ENCODE results near the gene OR8G1. TPM values are rescaled to one million over a fixed set of nuclear protein-coding genes. Genes with fewer than 3 reads are reported as not detected.
"Not testable (repeated sequence)": the region's sequence is repeated elsewhere in the genome, so short reads cannot be mapped to it uniquely, and the experiment has no call there.

Gene OR8G1
- polyA plus RNA-seq, 5 donors, result not detected

DNA sequence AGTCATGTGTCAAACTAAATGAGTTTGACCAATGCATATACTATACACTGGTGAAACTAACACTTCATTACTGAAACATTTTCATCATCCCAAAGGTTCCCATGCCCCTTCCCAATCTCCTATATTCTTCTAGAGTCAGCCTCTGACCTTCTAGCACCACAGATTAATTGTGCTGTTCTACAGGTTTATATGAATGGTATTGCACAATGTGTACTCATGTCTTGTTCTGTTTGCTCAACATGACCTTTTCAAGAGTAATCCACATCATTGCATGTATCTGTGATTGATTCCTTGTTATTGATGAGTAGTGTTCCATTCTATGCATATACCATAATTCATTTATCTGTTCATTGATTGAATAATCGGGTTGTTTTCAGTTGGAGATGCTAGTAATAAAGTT, 7.5 kb upstream of the OR8G1 start:
- DNase-seq, result no peak

DNA sequence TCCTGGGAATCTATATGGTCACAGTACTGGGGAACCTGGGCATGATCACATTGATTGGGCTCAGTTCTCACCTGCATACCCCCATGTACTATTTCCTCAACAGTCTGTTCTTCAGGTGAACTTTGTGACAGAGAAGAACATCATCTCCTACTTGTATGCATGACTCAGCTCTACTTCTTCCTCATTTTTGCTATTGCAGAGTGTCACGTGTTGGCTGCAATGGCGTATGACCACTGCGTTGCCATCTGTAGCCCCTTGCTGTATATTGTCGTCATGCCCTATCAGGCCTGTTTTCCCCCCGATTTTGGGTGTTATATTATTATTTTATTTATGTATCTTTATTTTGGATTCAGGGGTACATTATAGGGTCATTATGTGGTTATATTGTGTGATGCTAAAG, 2.4 kb upstream of the OR8G1 start:
- no peak for DNase-seq

DNA sequence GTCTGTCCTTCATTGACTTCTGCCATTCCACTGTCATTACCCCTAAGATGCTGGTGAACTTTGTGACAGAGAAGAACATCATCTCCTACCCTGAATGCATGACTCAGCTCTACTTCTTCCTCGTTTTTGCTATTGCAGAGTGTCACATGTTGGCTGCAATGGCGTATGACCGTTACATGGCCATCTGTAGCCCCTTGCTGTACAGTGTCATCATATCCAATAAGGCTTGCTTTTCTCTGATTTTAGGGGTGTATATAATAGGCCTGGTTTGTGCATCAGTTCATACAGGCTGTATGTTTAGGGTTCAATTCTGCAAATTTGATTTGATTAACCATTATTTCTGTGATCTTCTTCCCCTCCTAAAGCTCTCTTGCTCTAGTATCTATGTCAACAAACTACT, 9.0 kb downstream of the OR8G1 start:
- not testable (repeated sequence) for DNase-seq

DNA sequence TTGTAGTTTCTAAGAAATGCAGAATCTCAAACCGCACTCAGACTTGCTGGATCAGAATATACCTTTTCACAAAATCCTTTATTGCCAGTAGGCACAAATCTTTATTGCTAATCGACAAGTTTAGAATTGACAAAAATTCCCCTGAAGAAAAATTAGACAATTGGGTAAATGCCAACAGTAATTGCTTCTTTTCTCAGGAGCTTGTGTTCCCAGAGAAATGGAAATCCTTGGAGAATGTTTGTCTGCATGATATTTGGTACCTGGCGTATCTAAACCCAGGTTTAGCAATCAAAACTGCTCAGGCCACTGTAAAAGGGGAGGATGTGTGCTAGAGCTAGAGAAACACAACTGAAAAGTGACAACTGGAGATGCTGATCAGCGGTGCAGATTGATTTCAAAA, 15.2 kb downstream of the OR8G1 start, which contains the start of gene OR8G5:
TSS of gene OR8G5 (plus strand) at position 301 of the 400 bp plus-strand sequence. CDS start 8,556 bp downstream, outside the sequence.
- DNase-seq, result no peak

DNA sequence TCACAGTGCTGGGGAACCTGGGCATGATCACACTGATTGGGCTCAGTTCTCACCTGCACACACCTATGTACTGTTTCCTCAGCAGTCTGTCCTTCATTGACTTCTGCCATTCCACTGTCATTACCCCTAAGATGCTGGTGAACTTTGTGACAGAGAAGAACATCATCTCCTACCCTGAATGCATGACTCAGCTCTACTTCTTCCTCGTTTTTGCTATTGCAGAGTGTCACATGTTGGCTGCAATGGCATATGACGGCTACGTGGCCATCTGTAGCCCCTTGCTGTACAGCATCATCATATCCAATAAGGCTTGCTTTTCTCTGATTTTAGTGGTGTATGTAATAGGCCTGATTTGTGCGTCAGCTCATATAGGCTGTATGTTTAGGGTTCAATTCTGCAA, 24.1 kb downstream of the OR8G1 start:
- not testable (repeated sequence) for DNase-seq

DNA sequence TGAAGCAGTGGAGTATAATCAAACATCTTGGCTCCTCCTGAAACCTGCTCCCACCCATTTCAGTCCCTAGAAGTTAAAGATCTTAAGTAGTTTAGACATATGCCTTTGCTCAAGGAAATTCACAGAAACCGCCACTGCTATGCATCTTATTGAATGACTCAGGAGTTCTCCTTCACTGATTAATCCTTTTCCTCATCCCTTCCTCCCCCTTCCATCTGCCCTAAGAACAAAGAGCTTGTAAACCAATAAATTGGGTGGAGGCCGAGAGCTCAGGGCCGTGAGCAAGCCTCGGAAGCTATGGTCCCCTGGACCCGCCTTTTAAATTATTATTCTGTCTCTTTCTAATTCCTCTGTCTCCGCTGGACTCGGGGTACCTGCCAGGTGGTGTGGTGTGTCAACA, 30.0 kb downstream of the OR8G1 start:
- not testable (repeated sequence) for DNase-seq

DNA sequence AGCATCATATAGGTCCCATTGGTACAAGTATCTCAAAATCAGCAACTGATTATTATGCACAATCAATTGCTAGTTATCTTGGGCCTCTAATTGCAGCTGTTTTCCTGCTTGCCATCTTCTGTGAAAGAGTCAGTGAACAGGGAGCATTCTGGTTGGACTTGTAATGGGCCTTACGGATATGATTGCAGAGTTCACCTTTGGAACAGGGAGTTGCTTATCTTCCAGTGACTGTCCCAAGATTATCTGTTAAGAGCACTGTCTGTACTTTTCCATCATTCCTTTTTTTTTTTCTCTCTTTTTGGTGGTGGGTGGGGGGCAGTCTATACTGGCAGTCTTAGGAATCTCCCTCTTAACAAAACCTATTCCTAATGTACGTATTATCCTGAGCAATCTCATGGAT, 33.1 kb downstream of the OR8G1 start:
- no peak for DNase-seq

DNA sequence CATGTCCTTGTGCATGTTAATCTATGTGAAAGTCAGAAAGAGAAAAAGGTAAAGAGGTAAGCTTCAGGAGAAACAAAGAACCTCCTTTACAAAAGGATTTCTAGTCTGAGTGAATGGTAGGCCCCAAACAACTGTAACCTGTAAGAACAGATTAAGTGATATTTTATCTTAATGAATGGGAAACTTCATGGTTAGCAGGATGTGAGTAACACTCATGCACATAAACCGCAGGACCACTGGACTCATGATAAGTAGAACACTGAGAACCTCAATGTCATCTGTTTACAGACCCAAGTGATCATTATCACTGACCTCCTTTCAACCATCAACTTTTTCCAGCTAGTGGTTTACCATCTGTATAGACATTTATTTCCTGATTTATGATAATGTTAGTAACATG, 35.2 kb downstream of the OR8G1 start:
- no peak for DNase-seq

DNA sequence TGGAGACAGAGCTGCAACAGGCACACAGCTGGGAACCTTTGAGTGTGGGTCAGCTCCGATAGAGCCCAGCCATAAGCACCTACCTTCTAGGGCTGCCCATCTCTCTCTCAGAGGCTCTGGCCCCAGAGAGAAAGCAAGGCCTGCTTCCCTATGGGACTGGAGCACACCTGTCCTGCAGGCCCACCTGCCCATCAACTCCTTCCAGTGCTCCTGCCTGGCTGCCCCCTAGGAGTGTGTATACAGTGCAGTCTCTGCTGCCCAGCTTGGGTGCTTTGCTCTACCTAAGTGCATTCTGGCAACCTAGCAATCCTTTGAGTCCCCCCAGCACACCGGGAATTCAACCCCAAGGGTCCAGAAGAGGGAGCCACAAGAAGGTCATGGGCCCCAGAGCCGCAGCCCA, 36.3 kb downstream of the OR8G1 start:
- DNase-seq, result no peak

DNA sequence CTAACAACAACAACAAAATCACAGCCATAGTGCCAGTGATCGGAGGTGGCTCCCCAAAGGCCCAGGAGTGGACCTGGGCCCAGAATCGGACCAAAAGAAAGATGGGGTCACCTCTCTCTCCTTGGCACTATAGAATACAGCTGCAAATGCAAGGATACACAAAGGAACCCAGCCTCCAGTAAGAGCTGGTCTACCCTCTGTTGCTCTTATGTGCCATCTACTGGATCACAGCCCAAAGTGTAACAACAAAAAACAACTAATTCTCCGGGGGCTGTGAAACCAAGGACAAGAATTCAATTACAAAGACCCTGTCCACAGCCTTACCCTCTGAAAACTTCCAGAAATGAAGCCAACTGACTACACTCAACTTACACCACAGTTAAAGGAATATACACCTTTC, 36.9 kb downstream of the OR8G1 start:
- DNase-seq, result no peak

DNA sequence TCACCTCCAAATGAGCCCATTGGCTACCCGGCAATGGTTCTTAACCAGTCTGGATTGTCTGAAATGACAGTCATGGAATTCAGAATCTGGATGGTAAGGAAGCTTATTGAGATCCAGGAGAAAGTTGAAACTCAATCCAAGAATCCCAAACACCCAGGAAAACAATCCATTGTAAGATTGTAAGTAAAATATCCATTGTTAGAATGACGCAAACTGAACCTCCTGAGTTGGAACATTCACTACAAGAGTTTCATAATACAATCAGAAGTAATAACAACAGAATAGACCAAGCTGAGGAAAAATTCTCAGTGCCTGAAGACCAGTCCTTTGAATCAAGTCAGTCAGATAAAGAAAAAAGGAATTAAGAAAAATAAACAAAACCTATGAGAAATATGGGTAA, 37.4 kb downstream of the OR8G1 start:
- no peak for DNase-seq

DNA sequence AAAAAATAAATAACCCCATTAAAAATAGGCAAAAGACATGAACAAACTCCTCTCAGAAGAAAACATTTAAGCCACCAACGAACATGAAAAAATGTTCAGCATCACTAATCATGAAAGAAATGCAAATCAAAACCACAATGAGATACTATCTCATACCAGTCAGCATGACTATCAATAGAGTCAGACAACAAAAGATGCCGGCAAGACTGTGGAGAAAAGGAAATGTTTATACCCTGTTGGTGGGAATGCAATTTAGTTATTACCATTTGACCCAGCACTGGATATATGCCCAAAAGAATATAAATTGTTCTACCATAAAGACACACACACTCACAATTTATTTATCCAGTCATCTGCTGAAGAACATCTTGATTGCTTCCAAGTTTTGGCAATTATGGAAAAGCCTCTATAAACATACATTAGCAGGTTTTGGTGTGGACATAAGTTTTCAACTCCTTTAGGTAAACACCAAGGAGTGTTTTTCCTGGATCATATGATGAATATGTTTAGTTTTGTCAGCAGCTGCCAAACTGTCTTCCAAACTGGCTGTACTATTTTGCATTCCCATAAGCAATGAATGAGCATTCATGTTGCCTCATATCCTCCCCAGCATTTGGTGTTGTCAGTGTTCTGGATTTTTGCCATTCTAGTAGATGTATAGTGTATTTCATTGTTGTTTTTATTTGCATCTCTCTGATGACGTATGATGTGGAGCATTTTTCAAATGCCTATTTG, 44.9 kb downstream of the OR8G1 start:
- DNase-seq, result peak in 1 of 2 donors; percentile 1

DNA sequence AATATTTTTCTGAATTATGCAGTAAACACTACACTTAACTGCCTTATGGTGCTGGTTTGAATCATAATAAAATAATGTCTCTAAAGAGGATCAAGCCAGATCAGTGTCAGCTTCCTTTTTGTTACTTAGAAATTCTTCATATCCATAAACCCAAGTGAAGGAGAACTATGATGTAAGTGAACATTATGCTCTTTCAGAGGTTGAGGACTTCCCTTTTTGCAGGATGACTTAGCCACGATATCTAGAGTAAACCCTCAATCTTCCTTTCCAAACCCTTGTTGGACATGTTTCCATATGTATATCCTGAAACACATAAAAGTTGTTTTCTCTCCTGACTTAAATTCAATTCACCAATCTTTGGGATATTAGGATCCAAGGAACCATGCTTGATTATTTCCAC, 53.8 kb downstream of the OR8G1 start:
- no peak for DNase-seq

DNA sequence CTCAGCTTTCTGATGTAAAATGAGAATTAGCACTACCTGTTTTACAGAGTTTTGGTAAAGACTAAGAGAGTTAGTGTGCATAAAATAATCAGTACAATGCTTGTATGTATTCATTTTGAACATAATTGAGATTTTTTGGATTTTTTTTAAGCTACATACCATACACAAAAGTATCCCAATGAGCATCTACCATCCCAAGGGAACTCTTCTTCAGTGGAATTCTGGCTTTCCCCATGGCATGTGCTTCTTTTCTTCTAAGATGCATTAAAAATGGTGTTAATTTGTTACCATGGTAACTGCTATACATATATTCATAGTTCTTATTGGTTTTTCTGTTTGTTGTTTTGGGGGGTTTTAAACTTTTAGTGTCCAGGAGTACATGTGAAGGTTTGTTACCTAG, 55.1 kb downstream of the OR8G1 start:
- no peak for DNase-seq

DNA sequence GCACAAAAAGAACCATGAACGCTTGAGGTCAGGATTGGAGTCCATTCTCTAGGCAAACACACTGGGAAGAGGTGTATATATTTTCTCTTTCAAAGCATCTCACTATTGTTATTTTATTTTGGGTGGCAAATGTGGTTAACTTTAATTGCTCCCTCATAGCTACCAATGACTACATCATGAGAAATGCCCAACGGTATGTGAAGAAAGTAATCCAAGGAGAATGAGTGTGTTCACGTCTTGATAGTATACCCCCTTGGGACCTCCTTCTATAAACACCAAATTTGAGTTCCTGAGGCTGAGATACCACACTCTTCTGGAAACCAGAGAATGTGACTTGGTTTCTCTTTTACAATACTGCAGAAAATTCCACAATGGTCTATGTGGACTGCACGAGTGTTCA, 57.0 kb downstream of the OR8G1 start:
- no peak for DNase-seq

DNA sequence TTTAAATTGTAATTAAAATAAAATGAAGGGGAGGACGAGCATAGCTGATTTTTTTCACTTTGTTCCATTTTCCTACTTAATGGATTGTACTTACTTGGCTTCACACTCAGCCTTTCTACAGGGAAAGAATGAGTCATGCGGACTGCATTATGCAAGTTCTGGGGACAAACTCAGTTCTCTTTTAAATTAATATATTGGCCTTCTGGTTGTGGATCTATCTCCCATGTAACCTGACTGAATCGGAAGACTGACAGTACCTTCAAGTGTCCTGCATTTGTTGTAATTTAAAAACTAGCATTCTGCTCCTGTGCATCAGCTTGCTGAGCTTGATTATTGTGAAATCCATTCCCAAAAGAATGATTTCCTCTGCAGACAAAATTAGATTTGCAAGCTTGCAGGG, 60.7 kb downstream of the OR8G1 start:
- no peak for DNase-seq

DNA sequence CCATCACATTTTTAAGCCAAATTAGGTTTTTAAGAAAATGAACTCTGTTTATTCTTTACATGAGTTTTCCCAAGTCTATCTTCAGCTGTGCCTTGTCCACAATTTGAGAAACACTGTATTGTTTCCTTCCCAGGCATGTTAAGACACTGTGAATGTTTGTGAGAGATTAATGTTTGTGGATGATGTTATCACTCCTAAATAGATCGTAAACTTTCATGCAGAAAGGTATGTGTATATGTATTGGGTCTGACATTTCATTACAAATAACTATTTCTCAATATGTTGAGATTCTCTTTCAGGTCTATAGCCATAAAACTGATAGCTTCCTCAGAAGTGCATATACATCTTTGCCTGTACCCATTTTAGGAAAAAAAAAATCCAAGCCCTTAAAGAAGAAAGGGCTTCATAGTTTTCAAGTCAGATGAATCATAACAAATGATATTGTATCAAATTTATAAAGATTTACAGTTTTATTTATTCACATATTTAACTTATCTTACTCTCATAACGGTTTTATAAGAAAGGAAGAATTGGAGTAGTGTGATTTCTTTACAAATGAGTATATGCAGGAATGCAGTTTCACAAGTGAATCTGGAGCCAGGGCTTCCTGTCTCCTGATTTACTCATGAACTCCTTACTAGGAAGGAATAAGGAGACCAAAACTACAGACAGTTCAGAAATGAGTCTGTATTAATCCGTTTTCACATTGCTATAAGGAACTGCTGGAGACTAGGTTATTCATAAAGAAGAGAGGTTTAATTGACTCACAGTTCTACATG, 61.6 kb downstream of the OR8G1 start:
- no peak for DNase-seq

Other genes starting within 250 kb of the OR8G1 start
- not detected for gene OR10G6, start 245.9 kb upstream of the OR8G1 start, polyA plus RNA-seq (ENCODE audit: insufficient read depth in 1 of 5, insufficient read length in 5 of 5, low replicate concordance in 1 of 5)
- gene OR10G4, start 228.1 kb upstream of the OR8G1 start, polyA plus RNA-seq (ENCODE audit: insufficient read depth in 1 of 5, insufficient read length in 5 of 5, low replicate concordance in 1 of 5), result not detected
- gene OR10G9, start 218.1 kb upstream of the OR8G1 start, polyA plus RNA-seq (ENCODE audit: insufficient read depth in 1 of 5, insufficient read length in 5 of 5, low replicate concordance in 1 of 5), result not detected
- gene OR10G8, start 214.3 kb upstream of the OR8G1 start, polyA plus RNA-seq (ENCODE audit: insufficient read depth in 1 of 5, insufficient read length in 5 of 5, low replicate concordance in 1 of 5), result not detected
- gene OR10G7, start 199.8 kb upstream of the OR8G1 start, polyA plus RNA-seq (ENCODE audit: insufficient read depth in 1 of 5, insufficient read length in 5 of 5, low replicate concordance in 1 of 5), result not detected
- gene VWA5A, start 125.6 kb upstream of the OR8G1 start, polyA plus RNA-seq (ENCODE audit: insufficient read depth in 1 of 5, insufficient read length in 5 of 5, low replicate concordance in 1 of 5), result 10 to 100 TPM; 17.7 to 19.2 (median 18.2) TPM
- not detected for gene OR10D3, start 57.8 kb upstream of the OR8G1 start, polyA plus RNA-seq (ENCODE audit: insufficient read depth in 1 of 5, insufficient read length in 5 of 5, low replicate concordance in 1 of 5)
- gene OR8G5, start 15.3 kb downstream of the OR8G1 start, polyA plus RNA-seq (ENCODE audit: insufficient read depth in 1 of 5, insufficient read length in 5 of 5, low replicate concordance in 1 of 5), result not detected
- not detected for gene OR8D1, start 72.9 kb downstream of the OR8G1 start, polyA plus RNA-seq (ENCODE audit: insufficient read depth in 1 of 5, insufficient read length in 5 of 5, low replicate concordance in 1 of 5)
- gene OR8D2, start 79.1 kb downstream of the OR8G1 start, polyA plus RNA-seq (ENCODE audit: insufficient read depth in 1 of 5, insufficient read length in 5 of 5, low replicate concordance in 1 of 5), result not detected
- not detected for gene OR8B2, start 143.4 kb downstream of the OR8G1 start, polyA plus RNA-seq (ENCODE audit: insufficient read depth in 1 of 5, insufficient read length in 5 of 5, low replicate concordance in 1 of 5)
- not detected for gene OR8B3, start 157.9 kb downstream of the OR8G1 start, polyA plus RNA-seq (ENCODE audit: insufficient read depth in 1 of 5, insufficient read length in 5 of 5, low replicate concordance in 1 of 5)
- gene OR8B4, start 183.8 kb downstream of the OR8G1 start, polyA plus RNA-seq (ENCODE audit: insufficient read depth in 1 of 5, insufficient read length in 5 of 5, low replicate concordance in 1 of 5), result not detected
- not detected for gene OR8B8, start 204.6 kb downstream of the OR8G1 start, polyA plus RNA-seq (ENCODE audit: insufficient read depth in 1 of 5, insufficient read length in 5 of 5, low replicate concordance in 1 of 5)

All from right lung (tissue), 5 donors.